ENCODE data around the gene HSD17B3. TPM values are rescaled to one million over a fixed set of nuclear protein-coding genes. Genes with fewer than 3 reads are reported as not detected.

HSD17B3 gene
- total and polyA plus RNA-seq, 2 experiments from 2014 or later = not detected

DNA sequence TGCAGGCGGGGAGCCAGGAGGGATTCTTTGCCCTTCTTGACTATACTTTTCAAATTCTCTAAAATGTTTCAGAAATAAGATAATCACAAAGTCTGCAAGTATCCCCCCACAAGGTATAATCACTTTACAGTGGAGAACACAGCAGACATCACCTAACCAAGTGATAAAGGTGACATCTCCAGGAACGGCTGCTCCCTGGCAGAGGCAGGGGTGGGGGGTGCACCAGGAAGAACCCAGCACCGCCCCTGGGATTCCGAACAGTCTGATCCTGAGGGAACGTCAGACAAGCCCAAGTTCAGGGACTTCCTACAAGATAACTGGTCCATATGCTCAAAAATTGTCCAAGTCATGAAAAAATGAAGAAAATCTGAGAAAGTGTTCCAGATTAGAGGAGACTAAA lies 85.4 kb downstream of the HSD17B3 start:
- Histone ChIP-seq H3K27me3 (ENCODE audit: insufficient read depth) (peaks cover 21% of the 10 kb centered on the region), H3K27ac (ENCODE audit: low read depth) (no peak overlapping the region), H3K4me3 (no peak overlapping the region), H3K4me2 (no peak overlapping the region), H4K20me1 (replicated peaks; ENCODE audit: insufficient read depth) (no peaks in the 10 kb centered on the region), H3K36me3 (ENCODE audit: insufficient read depth) (no peaks in the 10 kb centered on the region), H3K9me2 (ENCODE audit: insufficient read depth) (no peaks in the 10 kb centered on the region; the same call in 1 of the 2 replicates), H3K79me2 (replicated peaks; ENCODE audit: insufficient read depth) (no peaks in the 10 kb centered on the region), H2AFZ (no peak overlapping the region), H3K4me1 (ENCODE audit: insufficient read depth) (peaks cover 4% of the 10 kb centered on the region; the same call in 1 of the 2 replicates), H3F3A (replicated peaks; ENCODE audit: low read depth) (no peaks in the 10 kb centered on the region)
- H3K27me3 Mint-ChIP-seq (ENCODE audit: insufficient read depth, low read depth, poor library complexity) = peaks cover 22% of the 10 kb centered on the region
- no peak for ATAC-seq
- peaks cover 13% of the 10 kb centered on the region for H3K9me3 Mint-ChIP-seq
- no peak overlapping the region for H3K27ac Mint-ChIP-seq
- H3K4me1 Mint-ChIP-seq = peaks cover 20% of the 10 kb centered on the region
- H3K4me3 Mint-ChIP-seq = no peak overlapping the region
- no peak for DNase-seq (ENCODE audit: low spot score)
- TF ChIP-seq, protein P1, sequence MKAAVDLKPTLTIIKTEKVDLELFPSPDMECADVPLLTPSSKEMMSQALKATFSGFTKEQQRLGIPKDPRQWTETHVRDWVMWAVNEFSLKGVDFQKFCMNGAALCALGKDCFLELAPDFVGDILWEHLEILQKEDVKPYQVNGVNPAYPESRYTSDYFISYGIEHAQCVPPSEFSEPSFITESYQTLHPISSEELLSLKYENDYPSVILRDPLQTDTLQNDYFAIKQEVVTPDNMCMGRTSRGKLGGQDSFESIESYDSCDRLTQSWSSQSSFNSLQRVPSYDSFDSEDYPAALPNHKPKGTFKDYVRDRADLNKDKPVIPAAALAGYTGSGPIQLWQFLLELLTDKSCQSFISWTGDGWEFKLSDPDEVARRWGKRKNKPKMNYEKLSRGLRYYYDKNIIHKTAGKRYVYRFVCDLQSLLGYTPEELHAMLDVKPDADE (IDR thresholded peaks at IDR 0.05) = no peak
- TF ChIP-seq STAT1 (IDR thresholded peaks at IDR 0.05; ENCODE audit: unreplicated experiment) (no peak), EZH2 (IDR thresholded peaks at IDR 0.05; ENCODE audit: low read depth, unreplicated experiment) (no peak), ZNF331 (CRISPR knock-in tag; IDR thresholded peaks at IDR 0.05; ENCODE audit: low read depth) (no peak), JUNB (IDR thresholded peaks at IDR 0.05; ENCODE audit: unreplicated experiment) (no peak), EZH2phosphoT487 (IDR thresholded peaks at IDR 0.05; ENCODE audit: unreplicated experiment) (no peak), ZNF114 (CRISPR knock-in tag; IDR thresholded peaks at IDR 0.05) (no peak), NANOG (IDR thresholded peaks at IDR 0.05; ENCODE audit: borderline replicate concordance) (no peak), CREB1 (CRISPR knock-in tag; IDR thresholded peaks at IDR 0.05; ENCODE audit: low read depth) (no peak), POLR2AphosphoS5 (IDR thresholded peaks at IDR 0.05; ENCODE audit: low read depth) (no peak)
- TF ChIP-seq, protein P2, sequence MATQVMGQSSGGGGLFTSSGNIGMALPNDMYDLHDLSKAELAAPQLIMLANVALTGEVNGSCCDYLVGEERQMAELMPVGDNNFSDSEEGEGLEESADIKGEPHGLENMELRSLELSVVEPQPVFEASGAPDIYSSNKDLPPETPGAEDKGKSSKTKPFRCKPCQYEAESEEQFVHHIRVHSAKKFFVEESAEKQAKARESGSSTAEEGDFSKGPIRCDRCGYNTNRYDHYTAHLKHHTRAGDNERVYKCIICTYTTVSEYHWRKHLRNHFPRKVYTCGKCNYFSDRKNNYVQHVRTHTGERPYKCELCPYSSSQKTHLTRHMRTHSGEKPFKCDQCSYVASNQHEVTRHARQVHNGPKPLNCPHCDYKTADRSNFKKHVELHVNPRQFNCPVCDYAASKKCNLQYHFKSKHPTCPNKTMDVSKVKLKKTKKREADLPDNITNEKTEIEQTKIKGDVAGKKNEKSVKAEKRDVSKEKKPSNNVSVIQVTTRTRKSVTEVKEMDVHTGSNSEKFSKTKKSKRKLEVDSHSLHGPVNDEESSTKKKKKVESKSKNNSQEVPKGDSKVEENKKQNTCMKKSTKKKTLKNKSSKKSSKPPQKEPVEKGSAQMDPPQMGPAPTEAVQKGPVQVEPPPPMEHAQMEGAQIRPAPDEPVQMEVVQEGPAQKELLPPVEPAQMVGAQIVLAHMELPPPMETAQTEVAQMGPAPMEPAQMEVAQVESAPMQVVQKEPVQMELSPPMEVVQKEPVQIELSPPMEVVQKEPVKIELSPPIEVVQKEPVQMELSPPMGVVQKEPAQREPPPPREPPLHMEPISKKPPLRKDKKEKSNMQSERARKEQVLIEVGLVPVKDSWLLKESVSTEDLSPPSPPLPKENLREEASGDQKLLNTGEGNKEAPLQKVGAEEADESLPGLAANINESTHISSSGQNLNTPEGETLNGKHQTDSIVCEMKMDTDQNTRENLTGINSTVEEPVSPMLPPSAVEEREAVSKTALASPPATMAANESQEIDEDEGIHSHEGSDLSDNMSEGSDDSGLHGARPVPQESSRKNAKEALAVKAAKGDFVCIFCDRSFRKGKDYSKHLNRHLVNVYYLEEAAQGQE (IDR thresholded peaks at IDR 0.05; ENCODE audit: unreplicated experiment) = no peak
- TF ChIP-seq, protein P3, sequence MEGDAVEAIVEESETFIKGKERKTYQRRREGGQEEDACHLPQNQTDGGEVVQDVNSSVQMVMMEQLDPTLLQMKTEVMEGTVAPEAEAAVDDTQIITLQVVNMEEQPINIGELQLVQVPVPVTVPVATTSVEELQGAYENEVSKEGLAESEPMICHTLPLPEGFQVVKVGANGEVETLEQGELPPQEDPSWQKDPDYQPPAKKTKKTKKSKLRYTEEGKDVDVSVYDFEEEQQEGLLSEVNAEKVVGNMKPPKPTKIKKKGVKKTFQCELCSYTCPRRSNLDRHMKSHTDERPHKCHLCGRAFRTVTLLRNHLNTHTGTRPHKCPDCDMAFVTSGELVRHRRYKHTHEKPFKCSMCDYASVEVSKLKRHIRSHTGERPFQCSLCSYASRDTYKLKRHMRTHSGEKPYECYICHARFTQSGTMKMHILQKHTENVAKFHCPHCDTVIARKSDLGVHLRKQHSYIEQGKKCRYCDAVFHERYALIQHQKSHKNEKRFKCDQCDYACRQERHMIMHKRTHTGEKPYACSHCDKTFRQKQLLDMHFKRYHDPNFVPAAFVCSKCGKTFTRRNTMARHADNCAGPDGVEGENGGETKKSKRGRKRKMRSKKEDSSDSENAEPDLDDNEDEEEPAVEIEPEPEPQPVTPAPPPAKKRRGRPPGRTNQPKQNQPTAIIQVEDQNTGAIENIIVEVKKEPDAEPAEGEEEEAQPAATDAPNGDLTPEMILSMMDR (conservative IDR thresholded peaks at IDR 0.05; ENCODE audit: low read depth in 2 of 2) = no peak
- TF ChIP-seq, protein P4, sequence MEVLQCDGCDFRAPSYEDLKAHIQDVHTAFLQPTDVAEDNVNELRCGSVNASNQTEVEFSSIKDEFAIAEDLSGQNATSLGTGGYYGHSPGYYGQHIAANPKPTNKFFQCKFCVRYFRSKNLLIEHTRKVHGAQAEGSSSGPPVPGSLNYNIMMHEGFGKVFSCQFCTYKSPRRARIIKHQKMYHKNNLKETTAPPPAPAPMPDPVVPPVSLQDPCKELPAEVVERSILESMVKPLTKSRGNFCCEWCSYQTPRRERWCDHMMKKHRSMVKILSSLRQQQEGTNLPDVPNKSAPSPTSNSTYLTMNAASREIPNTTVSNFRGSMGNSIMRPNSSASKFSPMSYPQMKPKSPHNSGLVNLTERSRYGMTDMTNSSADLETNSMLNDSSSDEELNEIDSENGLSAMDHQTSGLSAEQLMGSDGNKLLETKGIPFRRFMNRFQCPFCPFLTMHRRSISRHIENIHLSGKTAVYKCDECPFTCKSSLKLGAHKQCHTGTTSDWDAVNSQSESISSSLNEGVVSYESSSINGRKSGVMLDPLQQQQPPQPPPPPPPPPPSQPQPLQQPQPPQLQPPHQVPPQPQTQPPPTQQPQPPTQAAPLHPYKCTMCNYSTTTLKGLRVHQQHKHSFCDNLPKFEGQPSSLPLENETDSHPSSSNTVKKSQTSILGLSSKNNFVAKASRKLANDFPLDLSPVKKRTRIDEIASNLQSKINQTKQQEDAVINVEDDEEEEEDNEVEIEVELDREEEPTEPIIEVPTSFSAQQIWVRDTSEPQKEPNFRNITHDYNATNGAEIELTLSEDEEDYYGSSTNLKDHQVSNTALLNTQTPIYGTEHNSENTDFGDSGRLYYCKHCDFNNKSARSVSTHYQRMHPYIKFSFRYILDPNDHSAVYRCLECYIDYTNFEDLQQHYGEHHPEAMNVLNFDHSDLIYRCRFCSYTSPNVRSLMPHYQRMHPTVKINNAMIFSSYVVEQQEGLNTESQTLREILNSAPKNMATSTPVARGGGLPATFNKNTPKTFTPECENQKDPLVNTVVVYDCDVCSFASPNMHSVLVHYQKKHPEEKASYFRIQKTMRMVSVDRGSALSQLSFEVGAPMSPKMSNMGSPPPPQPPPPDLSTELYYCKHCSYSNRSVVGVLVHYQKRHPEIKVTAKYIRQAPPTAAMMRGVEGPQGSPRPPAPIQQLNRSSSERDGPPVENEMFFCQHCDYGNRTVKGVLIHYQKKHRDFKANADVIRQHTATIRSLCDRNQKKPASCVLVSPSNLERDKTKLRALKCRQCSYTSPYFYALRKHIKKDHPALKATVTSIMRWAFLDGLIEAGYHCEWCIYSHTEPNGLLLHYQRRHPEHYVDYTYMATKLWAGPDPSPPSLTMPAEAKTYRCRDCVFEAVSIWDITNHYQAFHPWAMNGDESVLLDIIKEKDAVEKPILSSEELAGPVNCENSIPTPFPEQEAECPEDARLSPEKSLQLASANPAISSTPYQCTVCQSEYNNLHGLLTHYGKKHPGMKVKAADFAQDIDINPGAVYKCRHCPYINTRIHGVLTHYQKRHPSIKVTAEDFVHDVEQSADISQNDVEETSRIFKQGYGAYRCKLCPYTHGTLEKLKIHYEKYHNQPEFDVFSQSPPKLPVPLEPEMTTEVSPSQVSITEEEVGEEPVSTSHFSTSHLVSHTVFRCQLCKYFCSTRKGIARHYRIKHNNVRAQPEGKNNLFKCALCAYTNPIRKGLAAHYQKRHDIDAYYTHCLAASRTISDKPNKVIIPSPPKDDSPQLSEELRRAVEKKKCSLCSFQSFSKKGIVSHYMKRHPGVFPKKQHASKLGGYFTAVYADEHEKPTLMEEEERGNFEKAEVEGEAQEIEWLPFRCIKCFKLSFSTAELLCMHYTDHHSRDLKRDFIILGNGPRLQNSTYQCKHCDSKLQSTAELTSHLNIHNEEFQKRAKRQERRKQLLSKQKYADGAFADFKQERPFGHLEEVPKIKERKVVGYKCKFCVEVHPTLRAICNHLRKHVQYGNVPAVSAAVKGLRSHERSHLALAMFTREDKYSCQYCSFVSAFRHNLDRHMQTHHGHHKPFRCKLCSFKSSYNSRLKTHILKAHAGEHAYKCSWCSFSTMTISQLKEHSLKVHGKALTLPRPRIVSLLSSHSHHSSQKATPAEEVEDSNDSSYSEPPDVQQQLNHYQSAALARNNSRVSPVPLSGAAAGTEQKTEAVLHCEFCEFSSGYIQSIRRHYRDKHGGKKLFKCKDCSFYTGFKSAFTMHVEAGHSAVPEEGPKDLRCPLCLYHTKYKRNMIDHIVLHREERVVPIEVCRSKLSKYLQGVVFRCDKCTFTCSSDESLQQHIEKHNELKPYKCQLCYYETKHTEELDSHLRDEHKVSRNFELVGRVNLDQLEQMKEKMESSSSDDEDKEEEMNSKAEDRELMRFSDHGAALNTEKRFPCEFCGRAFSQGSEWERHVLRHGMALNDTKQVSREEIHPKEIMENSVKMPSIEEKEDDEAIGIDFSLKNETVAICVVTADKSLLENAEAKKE (CRISPR knock-in tag; IDR thresholded peaks at IDR 0.05) = no peak
- H3K36me3 Mint-ChIP-seq (ENCODE audit: low read depth) = peaks cover 3% of the 10 kb centered on the region; the same call in 2 of the 3 replicates

All from GM23338 (cell line).